OCI-LY1 (cell line): ENCODE measurements around the gene CHN2.

Experiments used
- CTCF ChIP-seq: fragments of 200-600 bp; sonication (generic), shearing (Covaris generic); IDR thresholded peaks from 2 replicates; pipeline ENCODE4 v1.5.1; 2017; ENCODE audit warnings: mild to moderate bottlenecking, antibody characterized with exemption, low read length, moderate library complexity, mixed read lengths
- EZH2 ChIP-seq: fragments of 200-600 bp; sonication (generic), shearing (Covaris generic); IDR thresholded peaks from 2 replicates; pipeline ENCODE4 v1.8.0; 2017; ENCODE audit warnings: borderline replicate concordance, mixed run types, mild to moderate bottlenecking, antibody characterized with exemption, low read length, moderate library complexity, mixed read lengths

- no peak for TF ChIP-seq CTCF
- TF ChIP-seq EZH2: no peak
Measured at GRCh38 chr7:29249383-29249750, 54.8 kb downstream of the CHN2 start.
